Limb (tissue), 2 donors: Measurements from ENCODE around the gene LIN7B.

Experiments used
- DNase-seq, 2 donors: peaks; one replicate each; pipeline ENCODE4 v3.0.0-alpha.2; 2016; ENCODE audit errors: extremely low spot score in 2 of 2

The LIN7B gene

DNA sequence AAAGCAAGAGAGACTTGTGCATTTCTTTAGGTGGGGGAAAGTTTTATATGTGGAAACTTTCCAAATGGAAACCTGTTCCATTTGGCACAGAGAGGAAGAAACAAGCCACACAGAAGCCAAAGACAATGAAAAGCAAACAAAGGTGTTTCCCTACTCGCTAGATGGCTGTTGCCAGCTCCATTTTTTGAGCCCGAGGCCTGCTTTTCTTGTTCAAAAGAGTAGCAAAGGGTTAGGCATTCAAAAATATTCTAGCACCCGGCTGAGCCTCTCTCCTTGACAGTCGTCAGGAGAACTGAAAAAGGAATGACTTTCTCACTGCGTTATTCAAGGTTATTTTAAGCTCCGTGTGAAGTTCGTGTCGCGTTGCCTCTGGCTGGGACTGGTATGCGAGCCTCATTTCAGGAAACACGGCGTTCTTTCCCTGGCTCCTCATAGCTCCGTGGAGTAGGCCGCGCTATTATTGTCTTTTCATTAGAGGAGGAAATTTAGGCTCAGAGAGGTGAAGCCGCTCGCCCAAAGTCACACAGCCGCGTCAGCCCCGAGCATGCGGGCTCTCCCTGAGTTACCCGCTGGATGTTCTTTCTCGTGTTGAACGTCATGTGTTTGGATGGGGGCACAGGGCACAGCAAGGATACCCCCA, 51.1 kb downstream of the LIN7B start:
- peak in 1 of 2 donors; percentile 5 for DNase-seq

DNA sequence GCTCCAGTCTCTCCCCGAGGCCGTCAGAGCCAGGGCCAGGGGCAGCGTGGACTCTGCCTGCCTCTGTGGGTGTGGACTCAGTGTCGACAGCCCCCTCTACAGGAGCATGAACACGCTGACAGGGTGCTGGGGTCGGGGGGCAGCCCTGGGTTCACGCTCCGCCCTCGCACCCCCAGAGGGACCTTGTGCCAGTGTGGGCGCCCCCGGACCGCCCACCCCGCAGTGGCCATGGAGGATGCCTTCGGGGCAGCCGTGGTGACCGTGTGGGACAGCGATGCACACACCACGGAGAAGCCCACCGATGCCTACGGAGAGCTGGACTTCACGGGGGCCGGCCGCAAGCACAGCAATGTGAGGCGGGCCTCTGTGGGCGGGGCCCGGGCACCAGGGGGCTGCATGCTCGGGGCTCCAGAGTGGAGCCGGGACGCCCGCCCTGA, 51.7 kb downstream of the LIN7B start:
- DNase-seq = no peak

DNA sequence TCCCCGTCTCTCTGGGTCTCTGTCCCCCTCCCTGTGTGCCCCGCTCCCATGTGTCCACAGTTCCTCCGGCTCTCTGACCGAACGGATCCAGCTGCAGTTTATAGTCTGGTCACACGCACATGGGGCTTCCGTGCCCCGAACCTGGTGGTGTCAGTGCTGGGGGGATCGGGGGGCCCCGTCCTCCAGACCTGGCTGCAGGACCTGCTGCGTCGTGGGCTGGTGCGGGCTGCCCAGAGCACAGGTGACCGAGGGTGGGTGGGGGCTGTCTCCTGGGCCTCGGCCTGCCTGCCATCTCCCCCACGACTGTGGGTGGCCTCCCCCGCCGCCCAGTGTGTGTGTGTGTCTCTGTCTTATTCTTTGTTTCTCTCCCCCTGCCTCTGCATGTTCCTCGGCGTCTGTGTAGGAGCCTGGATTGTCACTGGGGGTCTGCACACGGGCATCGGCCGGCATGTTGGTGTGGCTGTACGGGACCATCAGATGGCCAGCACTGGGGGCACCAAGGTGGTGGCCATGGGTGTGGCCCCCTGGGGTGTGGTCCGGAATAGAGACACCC, 53.8 kb downstream of the LIN7B start:
- DNase-seq = no peak
